LNCAP (cell line): ENCODE measurements around the gene THPO.

ENCODE experiments used
- TF ChIP-seq, protein P1 (sequence below): fragments of 450-650 bp; IDR thresholded peaks from 2 replicates; pipeline ENCODE4 v1.5.1; 2017; ENCODE audit warnings: mild to moderate bottlenecking

Gene THPO

DNA sequence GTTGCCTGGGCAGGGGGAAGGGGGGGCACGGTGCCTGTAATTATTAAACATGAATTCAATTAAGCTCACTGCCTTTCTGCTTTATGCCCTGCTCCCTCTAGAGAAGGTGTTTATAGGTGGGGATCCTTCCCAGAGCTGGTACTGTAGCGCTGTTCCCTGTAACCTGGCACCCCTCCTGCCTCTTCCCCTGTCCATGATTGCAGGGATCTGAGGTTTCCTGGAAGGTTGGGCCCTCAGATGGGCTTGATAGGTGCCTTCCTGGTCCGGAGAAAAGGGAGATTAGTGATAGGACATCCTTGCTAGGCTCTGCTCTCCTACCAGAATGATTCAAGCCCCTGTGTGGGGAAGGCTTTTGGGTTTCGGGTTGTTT lies 42.7 kb downstream of the THPO start:
- TF ChIP-seq, protein P1, sequence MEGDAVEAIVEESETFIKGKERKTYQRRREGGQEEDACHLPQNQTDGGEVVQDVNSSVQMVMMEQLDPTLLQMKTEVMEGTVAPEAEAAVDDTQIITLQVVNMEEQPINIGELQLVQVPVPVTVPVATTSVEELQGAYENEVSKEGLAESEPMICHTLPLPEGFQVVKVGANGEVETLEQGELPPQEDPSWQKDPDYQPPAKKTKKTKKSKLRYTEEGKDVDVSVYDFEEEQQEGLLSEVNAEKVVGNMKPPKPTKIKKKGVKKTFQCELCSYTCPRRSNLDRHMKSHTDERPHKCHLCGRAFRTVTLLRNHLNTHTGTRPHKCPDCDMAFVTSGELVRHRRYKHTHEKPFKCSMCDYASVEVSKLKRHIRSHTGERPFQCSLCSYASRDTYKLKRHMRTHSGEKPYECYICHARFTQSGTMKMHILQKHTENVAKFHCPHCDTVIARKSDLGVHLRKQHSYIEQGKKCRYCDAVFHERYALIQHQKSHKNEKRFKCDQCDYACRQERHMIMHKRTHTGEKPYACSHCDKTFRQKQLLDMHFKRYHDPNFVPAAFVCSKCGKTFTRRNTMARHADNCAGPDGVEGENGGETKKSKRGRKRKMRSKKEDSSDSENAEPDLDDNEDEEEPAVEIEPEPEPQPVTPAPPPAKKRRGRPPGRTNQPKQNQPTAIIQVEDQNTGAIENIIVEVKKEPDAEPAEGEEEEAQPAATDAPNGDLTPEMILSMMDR = no peak

DNA sequence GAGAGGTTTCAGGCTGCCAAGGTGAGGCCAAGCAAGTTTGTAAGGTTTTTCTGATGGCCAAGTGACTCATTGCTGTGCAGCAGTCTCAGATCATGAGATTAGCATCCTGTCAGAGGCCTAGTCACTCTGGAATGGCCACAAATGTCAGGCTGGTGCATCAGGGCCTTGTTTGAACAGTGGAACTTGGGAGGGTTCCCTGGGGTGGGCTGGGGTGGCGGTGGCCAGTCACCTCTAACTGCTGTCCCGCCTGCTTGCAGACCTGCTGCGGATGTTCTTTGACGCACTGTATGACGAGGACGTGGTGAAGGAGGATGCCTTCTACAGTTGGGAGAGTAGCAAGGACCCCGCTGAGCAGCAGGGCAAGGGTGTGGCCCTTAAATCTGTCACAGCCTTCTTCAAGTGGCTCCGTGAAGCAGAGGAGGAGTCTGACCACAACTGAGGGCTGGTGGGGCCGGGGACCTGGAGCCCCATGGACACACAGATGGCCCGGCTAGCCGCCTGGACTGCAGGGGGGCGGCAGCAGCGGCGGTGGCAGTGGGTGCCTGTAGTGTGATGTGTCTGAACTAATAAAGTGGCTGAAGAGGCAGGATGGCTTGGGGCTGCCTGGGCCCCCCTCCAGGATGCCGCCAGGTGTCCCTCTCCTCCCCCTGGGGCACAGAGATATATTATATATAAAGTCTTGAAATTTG lies 43.4 kb downstream of the THPO start:
- TF ChIP-seq, protein P1 = no peak

DNA sequence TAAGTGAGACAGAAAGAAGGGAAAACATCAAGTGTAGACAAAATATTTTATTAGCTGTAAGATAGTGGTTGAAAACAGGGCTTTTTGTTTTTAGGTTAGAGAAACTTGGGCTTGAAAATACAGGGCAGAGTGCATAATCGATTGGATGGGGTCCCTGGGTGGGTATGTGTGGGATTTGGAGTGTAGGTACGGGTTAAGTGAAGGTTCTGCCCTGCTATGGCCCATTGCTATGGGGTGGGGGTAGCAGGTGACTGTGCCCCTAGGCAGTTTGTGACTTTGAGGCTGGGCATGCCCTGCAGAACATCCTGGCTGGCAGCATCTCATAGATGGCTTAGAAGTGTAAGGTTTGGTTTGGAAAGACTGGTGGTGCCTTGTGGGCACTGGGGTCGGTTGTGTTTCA lies 44.3 kb downstream of the THPO start:
- TF ChIP-seq, protein P1 = no peak

DNA sequence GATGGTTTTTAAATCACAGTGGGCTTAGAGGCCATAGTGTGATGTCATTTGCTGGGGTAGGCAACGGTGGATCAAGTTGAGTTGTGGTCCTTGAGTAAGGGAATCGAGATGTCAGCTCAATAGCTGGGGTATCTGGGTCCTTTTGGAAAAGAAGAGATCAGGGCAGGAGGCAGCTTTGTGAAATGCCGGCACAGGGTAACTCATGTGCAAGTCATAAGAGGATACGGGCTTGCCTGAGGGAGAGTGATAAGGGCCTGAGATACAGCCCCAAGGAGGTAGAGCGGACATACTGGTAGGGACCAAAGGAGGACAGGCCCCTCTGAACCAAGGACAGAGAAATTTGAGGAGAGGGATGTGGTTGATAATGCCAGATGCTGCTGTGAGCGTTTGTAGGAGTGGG lies 44.8 kb downstream of the THPO start:
- TF ChIP-seq, protein P1 = no peak

DNA sequence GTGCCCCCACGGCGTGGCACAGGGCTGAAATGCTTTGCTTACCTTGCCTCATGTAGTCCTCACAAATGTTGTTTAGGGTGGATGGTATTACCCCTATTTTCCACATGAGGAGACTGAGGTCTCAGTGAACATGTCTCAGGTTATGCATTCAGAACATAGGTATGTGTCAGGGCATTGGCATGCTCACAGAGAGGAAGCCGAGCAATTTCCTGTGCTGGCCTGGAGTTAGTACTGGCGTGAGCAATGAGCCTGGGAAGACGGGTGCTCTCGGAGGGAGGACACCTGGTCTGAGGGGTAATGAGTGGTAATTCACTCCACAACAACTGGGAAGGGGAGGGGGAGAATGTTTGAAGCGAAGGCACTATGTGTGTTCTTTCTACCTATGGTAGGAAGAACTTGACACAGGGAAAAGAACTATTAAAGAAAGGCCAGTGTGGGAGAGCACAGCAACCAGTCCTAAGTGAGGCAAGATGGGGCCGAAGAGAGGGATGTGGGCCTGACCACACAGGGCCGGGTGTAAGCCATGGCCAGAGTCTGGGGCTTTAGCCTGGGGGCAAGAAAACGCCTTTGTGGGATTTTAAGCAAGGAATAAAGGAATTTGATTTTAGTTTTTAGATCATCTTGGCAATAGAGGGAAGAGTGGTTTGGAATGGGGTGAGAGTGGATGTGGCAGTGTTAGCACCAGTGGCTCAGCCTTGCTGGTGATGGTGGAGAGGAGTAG lies 45.5 kb downstream of the THPO start:
- TF ChIP-seq, protein P1 = no peak

DNA sequence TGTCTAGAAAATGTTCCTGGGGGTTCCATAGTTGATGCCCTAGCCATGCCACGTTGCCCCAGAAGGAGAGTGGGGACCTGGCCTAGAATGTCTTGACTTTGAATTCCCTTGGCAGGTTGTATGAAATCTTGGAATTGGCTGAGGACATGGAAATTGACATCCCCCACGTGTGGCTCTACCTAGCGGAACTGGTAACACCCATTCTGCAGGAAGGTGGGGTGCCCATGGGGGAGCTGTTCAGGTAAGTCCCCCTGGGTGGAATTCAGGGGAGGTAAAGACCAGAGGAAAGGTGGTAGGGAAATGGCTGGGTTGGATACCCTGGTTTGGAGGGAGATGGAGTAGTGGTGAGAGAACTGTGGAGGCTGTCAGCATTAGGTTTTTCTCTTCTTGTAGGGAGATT lies 49.5 kb downstream of the THPO start:
- TF ChIP-seq, protein P1 = no peak

DNA sequence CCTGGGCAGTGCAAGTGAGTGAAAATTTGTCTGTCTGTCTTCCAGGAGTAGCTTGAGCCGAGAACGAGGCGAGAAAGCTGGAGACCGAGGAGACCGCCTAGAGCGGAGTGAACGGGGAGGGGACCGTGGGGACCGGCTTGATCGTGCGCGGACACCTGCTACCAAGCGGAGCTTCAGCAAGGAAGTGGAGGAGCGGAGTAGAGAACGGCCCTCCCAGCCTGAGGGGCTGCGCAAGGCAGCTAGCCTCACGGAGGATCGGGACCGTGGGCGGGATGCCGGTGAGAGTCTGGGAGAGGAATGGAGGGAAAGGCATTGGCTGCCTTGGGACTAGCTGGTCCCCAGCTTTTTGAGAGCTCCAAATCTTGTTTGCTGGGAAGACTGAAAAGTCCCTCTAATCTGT lies 50.8 kb downstream of the THPO start:
- TF ChIP-seq, protein P1 = no peak
